Keratinocyte (primary cell): ENCODE results near the gene ZNF141.

ENCODE experiments used
- EZH2 ChIP-seq: IDR thresholded peaks from one replicate; pipeline ENCODE4 v1.6.1; 2012; ENCODE audit warnings: inconsistent platforms, mild to moderate bottlenecking, low read length, moderate library complexity
- TF ChIP-seq, protein P1 (sequence below), 3 experiments: IDR thresholded peaks in 1 of 3; conservative IDR thresholded peaks in 1 of 3; optimal IDR thresholded peaks in 1 of 3; 2 replicates in 2 of 3; 3 replicates in 1 of 3; pipeline versions ENCODE3 to v1.5.1; 2011; ENCODE audit warnings: low read length in 3 of 3, mild to moderate bottlenecking in 3 of 3, moderate library complexity in 2 of 3, control low read depth in 1 of 3, inconsistent platforms in 1 of 3; ENCODE audit not compliant: insufficient read depth in 2 of 3; ENCODE audit errors: extremely low read depth in 1 of 3

DNA sequence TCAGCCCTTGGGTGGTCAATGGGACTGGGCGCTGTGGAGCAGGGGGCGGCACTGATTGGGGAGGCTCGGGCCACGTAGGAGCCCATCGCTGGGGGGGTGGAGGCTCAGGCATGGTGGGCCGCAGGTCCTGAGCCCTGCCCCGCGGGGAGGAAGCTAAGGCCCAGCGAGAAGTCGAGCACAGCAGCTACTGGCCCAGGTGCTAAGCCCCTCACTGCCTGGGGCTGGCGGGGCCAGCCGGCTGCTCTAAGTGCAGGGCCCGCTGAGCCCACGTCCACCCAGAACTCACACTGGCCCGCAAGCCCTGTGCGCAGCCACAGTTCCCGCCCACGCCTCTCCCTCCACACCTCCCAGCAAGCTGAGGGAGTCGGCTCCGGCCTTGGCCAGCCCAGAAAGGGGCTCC is 66.4 kb downstream of the ZNF141 start:
- TF ChIP-seq, protein P1, sequence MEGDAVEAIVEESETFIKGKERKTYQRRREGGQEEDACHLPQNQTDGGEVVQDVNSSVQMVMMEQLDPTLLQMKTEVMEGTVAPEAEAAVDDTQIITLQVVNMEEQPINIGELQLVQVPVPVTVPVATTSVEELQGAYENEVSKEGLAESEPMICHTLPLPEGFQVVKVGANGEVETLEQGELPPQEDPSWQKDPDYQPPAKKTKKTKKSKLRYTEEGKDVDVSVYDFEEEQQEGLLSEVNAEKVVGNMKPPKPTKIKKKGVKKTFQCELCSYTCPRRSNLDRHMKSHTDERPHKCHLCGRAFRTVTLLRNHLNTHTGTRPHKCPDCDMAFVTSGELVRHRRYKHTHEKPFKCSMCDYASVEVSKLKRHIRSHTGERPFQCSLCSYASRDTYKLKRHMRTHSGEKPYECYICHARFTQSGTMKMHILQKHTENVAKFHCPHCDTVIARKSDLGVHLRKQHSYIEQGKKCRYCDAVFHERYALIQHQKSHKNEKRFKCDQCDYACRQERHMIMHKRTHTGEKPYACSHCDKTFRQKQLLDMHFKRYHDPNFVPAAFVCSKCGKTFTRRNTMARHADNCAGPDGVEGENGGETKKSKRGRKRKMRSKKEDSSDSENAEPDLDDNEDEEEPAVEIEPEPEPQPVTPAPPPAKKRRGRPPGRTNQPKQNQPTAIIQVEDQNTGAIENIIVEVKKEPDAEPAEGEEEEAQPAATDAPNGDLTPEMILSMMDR (optimal IDR thresholded peaks at IDR 0.05 in 1 of 3, IDR thresholded peaks at IDR 0.05 in 1 of 3, conservative IDR thresholded peaks at IDR 0.05 in 1 of 3; ENCODE audit: extremely low read depth in 1 of 3, insufficient read depth in 2 of 3, low read length in 3 of 3): no peak
- TF ChIP-seq EZH2: no peak
